ACC112 (cell line): ENCODE results near the gene GAPT.
"Not testable (repeated sequence)": the region's sequence is repeated elsewhere in the genome, so short reads cannot be mapped to it uniquely, and the experiment has no call there.

Experiments
- H2AFZ ChIP-seq: fragments of 200-600 bp; sonication (generic); one replicate; pipeline ENCODE4 v1.6.0; 2017; ENCODE audit warnings: antibody characterized with exemption, low read length; ENCODE audit not compliant: unreplicated experiment
- H3K27ac ChIP-seq: fragments of 200-600 bp; sonication (generic); 2 replicates; pipeline ENCODE4 v1.5.1; 2014; ENCODE audit warnings: low read depth, mild to moderate bottlenecking, antibody characterized with exemption, low read length, moderate library complexity
- H3K27me3 ChIP-seq: fragments of 200-600 bp; sonication (generic); 2 replicates; pipeline ENCODE4 v1.6.1; 2014; ENCODE audit warnings: mild to moderate bottlenecking, antibody characterized with exemption, low read length, moderate library complexity, mixed read lengths; ENCODE audit not compliant: insufficient read depth
- H3K36me3 ChIP-seq: fragments of 200-600 bp; sonication (generic); 2 replicates; pipeline ENCODE4 v1.6.1; 2016; ENCODE audit warnings: mild to moderate bottlenecking, antibody characterized with exemption, low read length, moderate library complexity, mixed read lengths; ENCODE audit not compliant: insufficient read depth
- H3K4me1 ChIP-seq: fragments of 200-600 bp; sonication (generic); one replicate; pipeline ENCODE4 v1.6.1; 2016; ENCODE audit warnings: low read length, mixed read lengths; ENCODE audit not compliant: insufficient read depth, unreplicated experiment, control insufficient read depth
- H3K4me3 ChIP-seq: fragments of 200-600 bp; sonication (generic); 2 replicates; pipeline ENCODE4 v1.5.1; 2014; ENCODE audit warnings: mild to moderate bottlenecking, low read depth, low read length
- H3K79me2 ChIP-seq: fragments of 200-600 bp; sonication (generic); one replicate; pipeline ENCODE4 v1.6.0; 2016; ENCODE audit warnings: low read length; ENCODE audit not compliant: control insufficient read depth, unreplicated experiment, insufficient read depth

The GAPT gene

DNA sequence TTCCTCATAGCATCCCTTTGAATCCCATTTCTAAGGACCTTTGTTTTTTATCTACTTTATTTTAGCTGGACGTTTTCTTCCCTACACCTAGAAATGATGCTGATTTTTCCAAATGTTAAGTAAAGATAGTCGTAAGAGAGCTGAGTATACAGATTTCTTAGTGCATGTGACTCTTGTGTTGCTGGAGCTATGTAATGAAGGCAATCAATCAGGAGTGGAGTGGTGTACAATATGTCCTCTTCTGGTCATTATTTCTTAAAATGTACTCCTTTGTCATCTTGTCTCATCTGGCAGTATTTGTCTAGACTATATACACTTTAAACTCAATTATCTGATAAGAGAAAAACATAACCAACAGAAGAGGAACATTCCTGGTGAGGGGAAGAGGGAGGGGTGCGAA lies 13.5 kb downstream of the GAPT start:
- H2AFZ ChIP-seq = no peak overlapping the region
- H3K27me3 ChIP-seq = peaks cover 86% of the 10 kb centered on the region
- H3K36me3 ChIP-seq = no peaks in the 10 kb centered on the region
- no peaks in the 10 kb centered on the region for H3K79me2 ChIP-seq
- H3K4me1 ChIP-seq = no peaks in the 10 kb centered on the region
- H3K27ac ChIP-seq = no peak overlapping the region
- no peak overlapping the region for H3K4me3 ChIP-seq

DNA sequence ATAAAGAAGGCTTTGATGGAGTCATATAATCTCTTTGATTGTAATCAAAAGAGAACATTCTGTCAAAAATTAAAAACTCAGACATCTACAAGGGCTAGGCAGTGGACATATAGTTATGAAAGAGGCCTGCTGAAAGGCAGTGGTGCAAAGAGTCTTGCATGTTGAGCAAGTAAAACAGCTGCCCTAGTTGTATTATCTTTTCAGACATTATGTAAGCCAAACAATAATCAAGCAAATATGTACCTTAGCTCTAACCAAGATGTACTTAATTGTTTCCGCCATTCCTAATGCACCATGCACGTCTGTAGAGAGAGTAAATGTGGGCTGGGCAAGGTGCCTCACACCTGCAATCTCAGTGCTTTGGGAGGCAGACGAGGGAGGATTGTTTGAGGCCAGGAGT lies 14.3 kb downstream of the GAPT start:
- H3K79me2 ChIP-seq = no peaks in the 10 kb centered on the region
- no peak overlapping the region for H3K4me3 ChIP-seq
- no peaks in the 10 kb centered on the region for H3K36me3 ChIP-seq
- H3K4me1 ChIP-seq = no peaks in the 10 kb centered on the region
- H3K27ac ChIP-seq = no peak overlapping the region
- peaks cover 86% of the 10 kb centered on the region for H3K27me3 ChIP-seq
- H2AFZ ChIP-seq = no peak overlapping the region

DNA sequence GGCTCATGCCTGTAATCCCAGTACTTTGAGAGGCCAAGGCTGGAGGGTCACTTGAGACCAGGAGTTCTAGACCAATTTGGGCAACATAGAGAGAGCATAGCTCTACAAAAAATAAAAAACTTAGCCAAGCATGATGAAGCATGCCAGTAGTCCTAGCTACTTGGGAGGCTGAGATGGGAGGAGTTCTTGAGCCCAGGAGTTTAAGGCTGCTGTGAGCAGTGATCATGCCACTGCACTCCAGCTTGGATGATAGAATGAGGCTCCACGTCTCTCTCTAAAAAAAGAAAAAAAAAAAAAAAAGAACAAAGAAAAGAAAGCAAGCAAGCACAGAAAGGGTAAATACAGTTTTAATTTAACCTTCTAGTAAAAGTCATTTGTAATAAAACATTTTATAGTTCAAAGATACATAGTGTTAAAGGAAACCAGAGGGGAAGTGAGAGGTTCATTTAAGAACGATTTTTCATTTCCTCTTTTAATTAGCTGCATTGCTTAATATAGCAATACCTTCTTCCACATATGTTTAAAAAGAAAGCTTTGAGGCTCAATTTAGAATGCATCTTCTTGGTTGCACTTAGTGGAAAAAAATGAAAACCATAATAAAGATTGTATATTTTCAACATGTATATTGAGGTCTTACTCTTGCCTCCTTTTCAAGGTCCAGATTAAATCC lies 14.9 kb downstream of the GAPT start:
- Histone ChIP-seq H3K79me2 (no peaks in the 10 kb centered on the region), H3K36me3 (no peaks in the 10 kb centered on the region), H3K27ac (no peak overlapping the region), H2AFZ (no peak overlapping the region), H3K4me1 (no peaks in the 10 kb centered on the region), H3K27me3 (peaks cover 86% of the 10 kb centered on the region), H3K4me3 (no peak overlapping the region)

DNA sequence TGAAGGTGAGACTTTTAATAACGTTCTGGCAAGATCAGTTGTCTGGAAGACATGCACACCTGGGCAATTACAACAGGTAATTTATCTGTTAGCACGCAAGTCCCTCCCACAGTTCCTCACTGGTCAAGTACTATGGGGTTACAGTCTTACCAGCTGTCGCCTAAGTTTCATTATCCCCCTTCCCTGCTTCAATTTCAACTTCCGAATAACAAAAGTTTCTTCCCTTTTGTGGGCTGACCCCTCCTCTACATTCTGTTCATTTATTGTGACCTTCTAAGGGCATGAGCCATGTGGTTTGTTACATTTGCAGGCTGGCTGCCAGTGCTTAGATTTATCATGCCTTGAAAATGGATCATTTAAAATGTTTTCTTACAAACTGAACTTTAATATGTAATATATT lies 16.5 kb downstream of the GAPT start:
- Histone ChIP-seq H2AFZ (no peak overlapping the region), H3K79me2 (no peaks in the 10 kb centered on the region), H3K27me3 (peaks cover 78% of the 10 kb centered on the region), H3K4me3 (no peak overlapping the region), H3K36me3 (no peaks in the 10 kb centered on the region), H3K27ac (no peak overlapping the region), H3K4me1 (no peaks in the 10 kb centered on the region)

DNA sequence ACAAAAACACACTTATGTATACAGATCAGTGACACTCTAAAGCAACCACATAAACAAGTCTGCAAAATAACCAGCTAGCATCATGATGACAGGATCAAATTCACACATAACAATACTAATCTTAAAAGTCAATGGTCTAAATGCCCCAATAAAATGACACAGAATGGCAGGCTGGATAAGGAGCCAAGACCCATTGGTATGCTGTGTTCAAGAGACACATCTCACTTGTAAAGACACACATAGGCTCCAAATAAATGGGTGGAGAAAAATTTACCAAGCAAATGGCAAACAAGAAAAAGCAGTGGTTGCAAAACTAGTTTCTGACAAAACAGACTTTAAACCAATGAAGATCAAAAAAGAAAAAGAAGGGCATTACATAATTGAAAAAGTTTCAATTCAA lies 26.0 kb downstream of the GAPT start:
- no peak overlapping the region for H3K27ac ChIP-seq
- H3K4me3 ChIP-seq = no peak overlapping the region
- peaks cover 3% of the 10 kb centered on the region; the same call in 1 of the 2 replicates for H3K27me3 ChIP-seq
- no peaks in the 10 kb centered on the region for H3K79me2 ChIP-seq
- no peaks in the 10 kb centered on the region for H3K36me3 ChIP-seq
- H3K4me1 ChIP-seq = no peaks in the 10 kb centered on the region
- H2AFZ ChIP-seq = no peak overlapping the region

DNA sequence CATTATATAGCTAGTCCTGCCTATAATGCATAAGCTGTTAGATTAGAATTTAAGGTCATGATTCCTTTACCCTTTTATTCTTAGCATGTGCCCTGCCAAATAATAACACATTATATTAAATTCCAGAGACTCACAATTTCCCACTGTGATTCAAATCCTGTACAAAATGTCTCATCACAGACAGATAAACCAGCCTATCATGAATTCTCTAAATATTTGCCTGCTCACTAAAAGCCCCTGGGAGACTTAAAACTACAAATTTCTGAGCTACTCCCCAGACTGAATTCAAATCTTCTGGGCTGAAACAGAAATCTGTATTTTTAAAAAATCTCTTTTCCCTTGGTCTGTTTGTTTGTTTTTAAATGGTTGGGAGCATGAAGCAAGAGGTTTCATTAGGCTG lies 32.7 kb downstream of the GAPT start:
- Histone ChIP-seq H3K79me2 (no peaks in the 10 kb centered on the region), H3K4me1 (no peaks in the 10 kb centered on the region), H3K27ac (no peak overlapping the region), H3K36me3 (no peaks in the 10 kb centered on the region), H2AFZ (no peak overlapping the region), H3K27me3 (peaks cover 5% of the 10 kb centered on the region), H3K4me3 (no peak overlapping the region)

DNA sequence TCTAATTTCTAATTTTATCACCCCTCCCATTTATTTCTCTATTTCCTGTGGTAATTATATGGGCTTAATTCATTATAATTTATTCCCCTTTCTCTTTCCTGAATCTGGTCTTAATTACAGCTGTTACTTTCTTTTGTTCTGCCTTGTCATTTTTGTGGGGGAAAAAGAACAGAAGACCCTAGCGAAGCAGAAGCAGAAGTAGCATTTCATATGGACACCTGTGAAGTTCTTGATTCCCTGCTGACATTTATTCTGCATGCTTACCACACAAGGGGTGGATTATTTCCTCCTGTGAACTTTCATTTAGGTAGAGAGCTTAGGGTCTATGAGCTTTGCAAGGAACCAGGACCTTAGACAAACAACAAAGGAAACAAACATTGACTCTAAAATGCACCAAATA lies 33.3 kb downstream of the GAPT start:
- Histone ChIP-seq H3K27me3 (peaks cover 5% of the 10 kb centered on the region), H3K79me2 (no peaks in the 10 kb centered on the region), H3K4me1 (no peaks in the 10 kb centered on the region), H3K27ac (no peak overlapping the region), H2AFZ (no peak overlapping the region), H3K4me3 (no peak overlapping the region), H3K36me3 (no peaks in the 10 kb centered on the region)

DNA sequence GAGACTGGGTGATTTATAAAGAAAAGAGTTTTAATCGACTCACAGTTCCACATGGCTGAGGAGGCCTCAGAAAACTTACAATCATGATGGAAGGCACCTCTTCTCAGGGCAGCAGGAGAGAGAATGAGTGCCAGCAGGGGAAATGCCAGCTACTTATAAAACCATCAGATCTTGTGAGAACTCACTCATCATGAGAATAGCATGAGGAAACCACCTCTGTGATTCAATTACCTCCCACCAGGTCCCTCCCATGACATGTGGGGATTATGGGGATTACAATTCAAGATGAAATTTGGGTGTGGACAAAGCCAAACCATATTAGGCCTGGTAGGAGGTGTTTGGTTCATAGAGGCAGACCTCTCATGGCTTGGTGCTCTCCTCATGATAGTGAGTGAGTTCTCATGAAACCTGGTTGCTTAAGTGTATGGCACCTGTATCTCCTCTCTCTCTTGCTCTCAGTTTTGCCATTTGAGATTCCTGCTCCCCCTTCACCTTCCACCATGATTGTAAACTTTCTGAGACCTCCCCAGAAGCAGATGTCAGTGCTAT lies 39.8 kb downstream of the GAPT start:
- no peaks in the 10 kb centered on the region for H3K79me2 ChIP-seq
- no peak overlapping the region for H3K27ac ChIP-seq
- H3K27me3 ChIP-seq = peaks cover 5% of the 10 kb centered on the region

DNA sequence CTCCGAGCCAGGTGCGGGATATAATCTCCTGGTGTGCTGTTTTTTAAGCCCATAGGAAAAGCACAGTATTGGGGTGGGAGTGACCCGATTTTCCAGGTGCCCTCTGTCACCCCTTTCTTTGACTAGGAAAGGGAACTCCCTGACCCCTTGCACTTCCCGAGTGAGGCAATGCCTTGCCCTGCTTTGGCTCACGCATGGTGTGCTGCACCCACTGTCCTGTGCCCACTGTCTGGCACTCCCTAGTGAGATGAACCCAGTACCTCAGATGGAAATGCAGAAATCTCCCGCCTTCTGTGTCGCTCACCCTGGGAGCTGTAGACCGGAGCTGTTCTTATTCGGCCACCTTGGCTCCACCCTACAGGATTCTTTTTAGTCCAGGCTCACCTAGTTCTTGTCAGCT lies 50.7 kb downstream of the GAPT start:
- H3K36me3 ChIP-seq, H3K27ac ChIP-seq, H3K4me3 ChIP-seq, H3K27me3 ChIP-seq, H3K79me2 ChIP-seq, H3K4me1 ChIP-seq, H2AFZ ChIP-seq: not testable (repeated sequence)

More for the DNA sequence above, 39.8 kb downstream of the GAPT start:
- no peaks in the 10 kb centered on the region for H3K36me3 ChIP-seq
- H2AFZ ChIP-seq = no peak overlapping the region
- H3K4me1 ChIP-seq = no peaks in the 10 kb centered on the region
- H3K4me3 ChIP-seq = no peak overlapping the region

DNA sequence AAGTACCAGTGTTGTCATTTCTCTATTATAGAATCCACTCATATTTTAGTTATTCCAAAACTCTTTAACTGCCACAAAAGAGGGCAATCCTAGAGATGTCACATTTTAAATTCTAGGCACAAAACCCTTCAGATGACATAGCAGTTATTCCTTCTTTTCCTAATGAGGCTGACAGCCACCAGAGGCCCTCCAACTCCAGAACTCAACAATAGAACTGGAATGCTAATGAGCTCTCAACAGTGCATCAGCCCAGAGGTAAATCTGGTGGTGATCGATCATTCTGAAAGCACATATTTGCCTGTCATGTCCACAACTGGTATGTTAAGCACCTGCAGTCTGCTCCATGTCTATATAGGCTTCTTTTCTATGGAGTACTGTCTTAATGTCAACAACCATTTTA lies 51.5 kb downstream of the GAPT start:
- no peak overlapping the region for H3K27ac ChIP-seq
- no peaks in the 10 kb centered on the region for H3K79me2 ChIP-seq
- no peak overlapping the region for H3K4me3 ChIP-seq
- no peaks in the 10 kb centered on the region for H3K4me1 ChIP-seq
- no peaks in the 10 kb centered on the region for H3K27me3 ChIP-seq
- H3K36me3 ChIP-seq = no peaks in the 10 kb centered on the region
- no peak overlapping the region for H2AFZ ChIP-seq

DNA sequence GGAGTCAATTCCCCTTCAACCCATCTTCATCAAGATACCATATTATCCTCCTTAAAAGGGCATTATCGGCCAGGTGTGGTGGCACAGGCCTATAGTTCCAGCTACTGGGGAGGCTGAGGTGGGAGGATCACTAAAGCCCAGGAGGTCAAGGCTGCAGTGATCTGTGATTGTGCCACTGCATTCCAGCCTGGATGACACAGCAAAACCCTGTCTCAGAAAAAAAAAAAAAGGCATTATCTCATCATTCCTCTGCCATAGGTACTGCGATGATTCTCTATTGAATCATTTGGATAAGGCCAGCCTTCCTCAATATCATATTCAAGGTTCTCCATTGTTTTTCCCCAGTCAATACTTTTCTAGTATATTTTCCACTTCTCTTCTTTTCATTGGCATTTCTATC lies 52.5 kb downstream of the GAPT start:
- no peak overlapping the region for H2AFZ ChIP-seq
- no peak overlapping the region for H3K4me3 ChIP-seq
- H3K4me1 ChIP-seq = no peaks in the 10 kb centered on the region
- H3K27ac ChIP-seq = no peak overlapping the region
- no peaks in the 10 kb centered on the region for H3K27me3 ChIP-seq
- no peaks in the 10 kb centered on the region for H3K36me3 ChIP-seq
- no peaks in the 10 kb centered on the region for H3K79me2 ChIP-seq
